SK-N-SH (cell line): ENCODE results near the gene LNPEP. TPM values are rescaled to one million over a fixed set of nuclear protein-coding genes. Genes with fewer than 3 reads are reported as not detected.

Experiments
- CTCF ChIA-PET: fragments of 300-600, 350-600 bp; formaldehyde crosslinking; extraction: SDS; loops from one replicate; lab custom pipeline; 2021; lab: Yijun Ruan, JAX
- POLR2A ChIA-PET: fragments of 350-600 bp; sonication (Branson Sonifier 250); formaldehyde crosslinking; extraction: SDS; loops from one replicate; lab custom pipeline; 2020; ENCODE audit warnings: antibody characterized with exemption, inconsistent platforms; lab: Yijun Ruan, JAX
- DNase-seq: peaks from one replicate; pipeline ENCODE4 v3.0.0; 2012
- H2AFZ ChIP-seq: fragments of 200-600 bp; sonication (generic); 2 replicates; pipeline ENCODE4 v1.8.1; 2016; ENCODE audit warnings: antibody characterized with exemption, mild to moderate bottlenecking, low read depth
- H3F3A ChIP-seq: fragments of 200-600 bp; sonication (generic); replicated peaks from 2 replicates; pipeline ENCODE3; 2016; ENCODE audit warnings: antibody characterized with exemption, mild to moderate bottlenecking; ENCODE audit not compliant: insufficient read depth
- H3K27ac ChIP-seq, 2 experiments: fragments of 200-500 bp in 1 of 2; fragments of 200-600 bp in 1 of 2; sonication (Bioruptor generic) in 1 of 2; sonication (generic), shearing (Covaris generic) in 1 of 2; 2 replicates each; pipeline versions ENCODE4 v1.5.1 to v1.6.1; 2014 to 2016; ENCODE audit warnings: low read depth in 2 of 2, inconsistent platforms in 1 of 2, low read length in 1 of 2, mild to moderate bottlenecking in 1 of 2, mixed read lengths in 1 of 2
- H3K27me3 ChIP-seq: fragments of 200-600 bp; sonication (generic), shearing (Covaris generic); 2 replicates; pipeline ENCODE4 v1.6.1; 2016; ENCODE audit warnings: mixed run types; ENCODE audit not compliant: insufficient read depth
- H3K36me3 ChIP-seq, 2 experiments: fragments of 200-500 bp in 1 of 2; fragments of 200-600 bp in 1 of 2; sonication (Bioruptor generic) in 1 of 2; sonication (generic) in 1 of 2; replicated peaks in 1 of 2; 2 replicates each; pipeline versions ENCODE3 to v1.5.1; 2014 to 2016; ENCODE audit warnings: low read length in 1 of 2, mild to moderate bottlenecking in 1 of 2; ENCODE audit not compliant: insufficient read depth in 2 of 2, control insufficient read depth in 1 of 2
- H3K4me1 ChIP-seq, 2 experiments: fragments of 200-500 bp in 1 of 2; fragments of 200-600 bp in 1 of 2; sonication (Bioruptor generic) in 1 of 2; sonication (generic), shearing (Covaris generic) in 1 of 2; 2 replicates each; pipeline versions ENCODE4 v1.5.1 to v1.6.1; 2014 to 2016; ENCODE audit warnings: low read depth in 1 of 2, low read length in 1 of 2, mixed run types in 1 of 2; ENCODE audit not compliant: insufficient read depth in 2 of 2, control insufficient read depth in 1 of 2
- H3K4me2 ChIP-seq: fragments of 200-600 bp; sonication (generic), shearing (Covaris generic); 2 replicates; pipeline ENCODE4 v1.6.1; 2017; ENCODE audit warnings: mixed run types
- H3K4me3 ChIP-seq, 2 experiments: fragments of 200-500 bp in 1 of 2; fragments of 200-600 bp in 1 of 2; sonication (Bioruptor generic) in 1 of 2; sonication (generic), shearing (Covaris generic) in 1 of 2; 2 replicates each; pipeline versions ENCODE4 v1.5.1 to v1.8.1; 2014 to 2016; ENCODE audit warnings: low read depth in 2 of 2, inconsistent platforms in 1 of 2, low read length in 1 of 2, mild to moderate bottlenecking in 1 of 2, mixed read lengths in 1 of 2, moderate library complexity in 1 of 2
- H3K79me2 ChIP-seq: fragments of 200-600 bp; sonication (generic); 2 replicates; pipeline ENCODE4 v1.8.1; 2017; ENCODE audit warnings: mild to moderate bottlenecking; ENCODE audit not compliant: insufficient read depth
- H3K9ac ChIP-seq: fragments of 200-600 bp; sonication (generic); 2 replicates; pipeline ENCODE4 v1.6.1; 2017; ENCODE audit warnings: mixed run types
- H3K9me2 ChIP-seq: fragments of 200-600 bp; sonication (generic); 2 replicates; pipeline ENCODE4 v1.6.1; 2017; ENCODE audit warnings: mixed run types
- H3K9me3 ChIP-seq: fragments of 200-600 bp; sonication (generic); 2 replicates; pipeline ENCODE4 v1.6.1; 2017; ENCODE audit warnings: mixed run types, mild to moderate bottlenecking, moderate library complexity
- H4K20me1 ChIP-seq: fragments of 200-600 bp; sonication (generic); 2 replicates; pipeline ENCODE4 v1.6.1; 2017; ENCODE audit warnings: mild to moderate bottlenecking, mixed run types; ENCODE audit not compliant: insufficient read depth
- CHD2 ChIP-seq: fragments of 150-350 bp; IDR thresholded peaks from 2 replicates; pipeline ENCODE4 v1.6.1; 2018; ENCODE audit warnings: low read length; ENCODE audit not compliant: partially characterized antibody
- EP300 ChIP-seq, 2 experiments: IDR thresholded peaks; 2 replicates each; pipeline versions ENCODE4 v1.4.0 to v1.6.1; 2012; ENCODE audit warnings: borderline replicate concordance in 1 of 2, low read depth in 1 of 2, low read length in 1 of 2
- EZH2phosphoT487 ChIP-seq: fragments of 200-600 bp; sonication (generic); IDR thresholded peaks from 2 replicates; pipeline ENCODE4 v1.6.1; 2017; ENCODE audit warnings: low read depth, mixed run types, mild to moderate bottlenecking, antibody characterized with exemption, moderate library complexity, borderline replicate concordance
- MEF2A ChIP-seq: IDR thresholded peaks from 2 replicates; pipeline ENCODE4 v1.4.0; 2012; ENCODE audit warnings: low read depth, borderline replicate concordance
- NFIC ChIP-seq: IDR thresholded peaks from 2 replicates; pipeline ENCODE4 v1.4.0; 2012; ENCODE audit warnings: borderline replicate concordance
- RCOR1 ChIP-seq: fragments of 150-350 bp; IDR thresholded peaks from 2 replicates; pipeline ENCODE4 v1.6.1; 2017; ENCODE audit warnings: antibody characterized with exemption, low read length
- RFX5 ChIP-seq: IDR thresholded peaks from 2 replicates; pipeline ENCODE4 v1.6.1; 2012; ENCODE audit warnings: mild to moderate bottlenecking, improper control_type of control experiment, low read length
- RXRA ChIP-seq: IDR thresholded peaks from 2 replicates; pipeline ENCODE4 v1.4.0; 2012; ENCODE audit warnings: low read depth, mild to moderate bottlenecking, borderline replicate concordance
- SMC3 ChIP-seq: IDR thresholded peaks from 2 replicates; pipeline ENCODE4 v1.6.1; 2012; ENCODE audit warnings: low read depth, low read length, improper control_type of control experiment
- TAF1 ChIP-seq: IDR thresholded peaks from 2 replicates; pipeline ENCODE4 v1.6.1; 2012; ENCODE audit warnings: low read depth, mild to moderate bottlenecking, low read length, moderate library complexity, borderline replicate concordance
- TCF12 ChIP-seq: IDR thresholded peaks from 2 replicates; pipeline ENCODE4 v1.4.0; 2012
- TEAD4 ChIP-seq: IDR thresholded peaks from 2 replicates; pipeline ENCODE4 v1.4.0; 2012; ENCODE audit warnings: mild to moderate bottlenecking, borderline replicate concordance; ENCODE audit not compliant: insufficient read depth
- YY1 ChIP-seq: IDR thresholded peaks from 2 replicates; pipeline ENCODE4 v1.4.0; 2012; ENCODE audit warnings: low read depth, mild to moderate bottlenecking
- WGBS: methylation state at CpG from one replicate; pipeline ENCODE4 v1.1.6; 2017; ENCODE audit warnings: low lambda C conversion rate; 5-methylcytosine and 5-hydroxymethylcytosine counted together
- polyA plus RNA-seq, 3 experiments: library from polyadenylated mRNA; depleted of rRNA; stranded (reverse); fragments of >200 nt; gene quantifications; 2 replicates each; pipeline ENCODE4 v1.2.3, GENCODE V29; 2012
- TF ChIP-seq, protein P1 (sequence below): IDR thresholded peaks from 2 replicates; pipeline ENCODE4 v1.6.1; 2012; ENCODE audit warnings: mild to moderate bottlenecking, low read depth, low read length, moderate library complexity
- TF ChIP-seq, protein P2 (sequence below): fragments of 150-350 bp; IDR thresholded peaks from 2 replicates; pipeline ENCODE4 v1.6.1; 2017; ENCODE audit warnings: antibody characterized with exemption, low read length, low read depth, borderline replicate concordance
- TF ChIP-seq, protein P3 (sequence below): fragments of 200-600 bp; sonication (generic); IDR thresholded peaks from 2 replicates; pipeline ENCODE4 v1.6.1; 2017; ENCODE audit warnings: antibody characterized with exemption, mild to moderate bottlenecking, moderate library complexity

Gene LNPEP
- polyA plus RNA-seq, 1 of the 3 experiments (the other 2 are of a cell fraction): 4.3 TPM

DNA sequence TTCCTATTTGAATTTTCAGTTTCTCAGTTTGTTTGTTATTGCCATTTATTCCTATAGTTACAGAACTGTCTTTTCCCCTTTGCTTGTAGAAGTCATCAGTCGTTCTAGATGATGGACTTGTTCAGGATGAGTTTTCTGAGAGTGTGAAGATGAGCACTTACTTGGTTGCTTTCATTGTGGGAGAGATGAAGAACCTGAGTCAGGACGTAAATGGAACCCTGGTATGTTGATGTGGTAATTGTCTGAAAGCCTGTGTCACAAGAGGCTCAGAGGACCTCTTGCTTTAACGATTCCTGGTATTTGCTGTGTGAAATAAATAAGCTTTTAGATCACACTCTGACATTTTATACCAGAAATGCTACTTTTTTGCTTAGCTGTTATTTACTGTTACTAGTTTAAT lies 50.6 kb downstream of the LNPEP start:
- no peak for TF ChIP-seq CHD2
- TF ChIP-seq, protein P1, sequence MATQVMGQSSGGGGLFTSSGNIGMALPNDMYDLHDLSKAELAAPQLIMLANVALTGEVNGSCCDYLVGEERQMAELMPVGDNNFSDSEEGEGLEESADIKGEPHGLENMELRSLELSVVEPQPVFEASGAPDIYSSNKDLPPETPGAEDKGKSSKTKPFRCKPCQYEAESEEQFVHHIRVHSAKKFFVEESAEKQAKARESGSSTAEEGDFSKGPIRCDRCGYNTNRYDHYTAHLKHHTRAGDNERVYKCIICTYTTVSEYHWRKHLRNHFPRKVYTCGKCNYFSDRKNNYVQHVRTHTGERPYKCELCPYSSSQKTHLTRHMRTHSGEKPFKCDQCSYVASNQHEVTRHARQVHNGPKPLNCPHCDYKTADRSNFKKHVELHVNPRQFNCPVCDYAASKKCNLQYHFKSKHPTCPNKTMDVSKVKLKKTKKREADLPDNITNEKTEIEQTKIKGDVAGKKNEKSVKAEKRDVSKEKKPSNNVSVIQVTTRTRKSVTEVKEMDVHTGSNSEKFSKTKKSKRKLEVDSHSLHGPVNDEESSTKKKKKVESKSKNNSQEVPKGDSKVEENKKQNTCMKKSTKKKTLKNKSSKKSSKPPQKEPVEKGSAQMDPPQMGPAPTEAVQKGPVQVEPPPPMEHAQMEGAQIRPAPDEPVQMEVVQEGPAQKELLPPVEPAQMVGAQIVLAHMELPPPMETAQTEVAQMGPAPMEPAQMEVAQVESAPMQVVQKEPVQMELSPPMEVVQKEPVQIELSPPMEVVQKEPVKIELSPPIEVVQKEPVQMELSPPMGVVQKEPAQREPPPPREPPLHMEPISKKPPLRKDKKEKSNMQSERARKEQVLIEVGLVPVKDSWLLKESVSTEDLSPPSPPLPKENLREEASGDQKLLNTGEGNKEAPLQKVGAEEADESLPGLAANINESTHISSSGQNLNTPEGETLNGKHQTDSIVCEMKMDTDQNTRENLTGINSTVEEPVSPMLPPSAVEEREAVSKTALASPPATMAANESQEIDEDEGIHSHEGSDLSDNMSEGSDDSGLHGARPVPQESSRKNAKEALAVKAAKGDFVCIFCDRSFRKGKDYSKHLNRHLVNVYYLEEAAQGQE: no peak
- Histone ChIP-seq H3K9me2 (no peaks in the 10 kb centered on the region), H3K9ac (no peak overlapping the region), H3K27ac (no peak overlapping the region), H3K9me3 (no peaks in the 10 kb centered on the region), H3F3A (no peaks in the 10 kb centered on the region), H3K79me2 (no peaks in the 10 kb centered on the region; the same call in none of the 2 replicates), H3K4me3 (no peak overlapping the region), H3K4me2 (no peak overlapping the region), H4K20me1 (no peaks in the 10 kb centered on the region), H3K4me1 (peaks cover 0 to 3% of the 10 kb centered on the region in 2 experiments; a peak in 1 of 4 replicates), H2AFZ (no peak overlapping the region), H3K36me3 (peaks cover 19 to 47% of the 10 kb centered on the region in 2 experiments), H3K27me3 (no peaks in the 10 kb centered on the region)
- POLR2A ChIA-PET: no interaction called here
- WGBS: 94% methylated on average over 3 of the region's 3 CpGs
- DNase-seq: no peak
- CTCF ChIA-PET: interaction anchor here (1.0 to 4.4 kb wide), 4 partner anchors 10 to 175 kb away, joined by 3 to 32 read pairs (median 4); partner anchors contain the start of gene LIX1

DNA sequence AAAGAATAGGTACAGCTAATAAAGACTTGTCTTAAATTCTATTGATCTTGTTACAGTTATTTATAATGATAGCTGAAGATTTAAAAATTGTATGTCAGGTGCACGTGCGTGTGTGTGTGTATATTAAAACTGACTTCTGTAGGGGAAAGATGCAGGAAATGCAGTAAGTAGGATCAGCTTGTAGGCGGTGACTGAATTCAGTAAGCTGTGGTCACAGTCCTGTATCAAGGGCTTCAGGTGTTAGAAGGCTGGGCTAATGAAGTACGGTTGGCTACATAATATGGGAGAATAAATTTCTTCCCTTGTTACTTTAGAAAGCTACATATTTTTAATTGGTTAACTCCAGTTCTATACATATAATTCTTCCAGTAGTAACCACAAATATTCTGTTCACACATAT lies 54.2 kb downstream of the LNPEP start:
- Histone ChIP-seq H3K9me2 (no peaks in the 10 kb centered on the region), H4K20me1 (no peaks in the 10 kb centered on the region), H3K27me3 (no peaks in the 10 kb centered on the region), H3F3A (peaks cover 3% of the 10 kb centered on the region), H3K9me3 (no peaks in the 10 kb centered on the region), H3K4me2 (no peak overlapping the region), H3K4me3 (no peak overlapping the region), H3K4me1 (no peaks in the 10 kb centered on the region), H3K36me3 (peaks cover 20 to 45% of the 10 kb centered on the region in 2 experiments), H2AFZ (no peak overlapping the region), H3K27ac (no peak overlapping the region), H3K9ac (no peak overlapping the region), H3K79me2 (no peaks in the 10 kb centered on the region; the same call in 1 of the 2 replicates)
- DNase-seq: no peak
- ChIA-PET CTCF (interaction anchor here (0.6 to 2.3 kb wide), 2 partner anchors 174 to 222 kb away, joined by 3 to 6 read pairs; no protein-coding TSS in a partner anchor), POLR2A (no interaction called here)
- 96% methylated on average over 4 of the region's 4 CpGs for WGBS
- TF ChIP-seq EZH2phosphoT487: no peak
- TF ChIP-seq RFX5: no peak
- no peak for TF ChIP-seq EP300 (IDR thresholded peaks at IDR 0.05; ENCODE audit: borderline replicate concordance in 1 of 2, low read depth in 1 of 2, low read length in 1 of 2)
- no peak for TF ChIP-seq TCF12
- TF ChIP-seq SMC3: no peak
- TF ChIP-seq TEAD4: no peak
- TF ChIP-seq, protein P2, sequence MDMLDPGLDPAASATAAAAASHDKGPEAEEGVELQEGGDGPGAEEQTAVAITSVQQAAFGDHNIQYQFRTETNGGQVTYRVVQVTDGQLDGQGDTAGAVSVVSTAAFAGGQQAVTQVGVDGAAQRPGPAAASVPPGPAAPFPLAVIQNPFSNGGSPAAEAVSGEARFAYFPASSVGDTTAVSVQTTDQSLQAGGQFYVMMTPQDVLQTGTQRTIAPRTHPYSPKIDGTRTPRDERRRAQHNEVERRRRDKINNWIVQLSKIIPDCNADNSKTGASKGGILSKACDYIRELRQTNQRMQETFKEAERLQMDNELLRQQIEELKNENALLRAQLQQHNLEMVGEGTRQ: no peak
- TF ChIP-seq MEF2A: no peak
- TF ChIP-seq, protein P1: no peak
- TF ChIP-seq, protein P3, sequence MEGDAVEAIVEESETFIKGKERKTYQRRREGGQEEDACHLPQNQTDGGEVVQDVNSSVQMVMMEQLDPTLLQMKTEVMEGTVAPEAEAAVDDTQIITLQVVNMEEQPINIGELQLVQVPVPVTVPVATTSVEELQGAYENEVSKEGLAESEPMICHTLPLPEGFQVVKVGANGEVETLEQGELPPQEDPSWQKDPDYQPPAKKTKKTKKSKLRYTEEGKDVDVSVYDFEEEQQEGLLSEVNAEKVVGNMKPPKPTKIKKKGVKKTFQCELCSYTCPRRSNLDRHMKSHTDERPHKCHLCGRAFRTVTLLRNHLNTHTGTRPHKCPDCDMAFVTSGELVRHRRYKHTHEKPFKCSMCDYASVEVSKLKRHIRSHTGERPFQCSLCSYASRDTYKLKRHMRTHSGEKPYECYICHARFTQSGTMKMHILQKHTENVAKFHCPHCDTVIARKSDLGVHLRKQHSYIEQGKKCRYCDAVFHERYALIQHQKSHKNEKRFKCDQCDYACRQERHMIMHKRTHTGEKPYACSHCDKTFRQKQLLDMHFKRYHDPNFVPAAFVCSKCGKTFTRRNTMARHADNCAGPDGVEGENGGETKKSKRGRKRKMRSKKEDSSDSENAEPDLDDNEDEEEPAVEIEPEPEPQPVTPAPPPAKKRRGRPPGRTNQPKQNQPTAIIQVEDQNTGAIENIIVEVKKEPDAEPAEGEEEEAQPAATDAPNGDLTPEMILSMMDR: no peak
- no peak for TF ChIP-seq RXRA
- TF ChIP-seq RCOR1: no peak
- TF ChIP-seq NFIC: no peak
- no peak for TF ChIP-seq TAF1
- TF ChIP-seq YY1: no peak
